IPS-18c (cell line): ENCODE measurements around the gene PUM1.

Experiments
- H3K4me3 ChIP-seq: 2 replicates; pipeline ENCODE4 v1.7.0; 2013; ENCODE audit warnings: low read depth, mild to moderate bottlenecking, low read length, moderate library complexity; ENCODE audit not compliant: insufficient read depth
- H3K9me3 ChIP-seq: one replicate; pipeline ENCODE4 v1.6.1; 2013; ENCODE audit warnings: mild to moderate bottlenecking, low read length, moderate library complexity; ENCODE audit not compliant: control insufficient read depth, insufficient read depth

The PUM1 gene

DNA sequence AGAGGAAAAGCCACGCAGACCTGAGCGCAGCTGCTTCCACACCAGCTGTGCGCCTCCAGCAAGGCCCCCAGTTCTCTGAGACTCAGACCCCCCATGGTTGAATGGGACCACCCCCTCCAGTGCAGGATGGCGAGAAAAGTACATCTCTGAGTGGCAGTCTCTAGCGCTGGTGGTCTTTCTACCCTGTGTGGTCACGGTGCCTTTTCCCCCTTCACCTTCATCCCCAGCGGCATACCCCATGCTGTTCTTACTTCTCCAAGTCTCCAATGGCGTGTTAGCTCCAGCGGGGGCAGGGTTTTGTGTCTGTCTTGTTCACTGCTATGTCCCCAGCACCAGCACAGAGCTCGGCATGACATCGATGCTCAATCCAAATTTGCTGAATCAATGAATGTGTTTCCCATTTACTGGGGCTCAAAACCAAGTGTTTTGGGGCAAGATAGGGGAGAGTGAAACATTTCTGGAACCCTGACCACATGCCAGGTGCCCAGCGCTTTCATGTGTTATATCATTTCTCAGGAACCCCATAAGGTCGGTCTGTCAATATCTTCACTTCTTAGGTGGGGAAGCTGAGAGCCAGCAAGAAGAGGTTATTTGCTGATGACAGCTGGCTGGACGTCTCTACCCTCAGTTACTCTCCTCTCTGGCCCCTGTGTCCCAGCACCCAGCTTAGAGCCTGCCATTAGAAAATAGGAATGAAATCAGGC lies 156.0 kb downstream of the PUM1 start:
- Histone ChIP-seq H3K9me3 (no peaks in the 10 kb centered on the region), H3K4me3 (peak overlapping the region; percentile 68)

DNA sequence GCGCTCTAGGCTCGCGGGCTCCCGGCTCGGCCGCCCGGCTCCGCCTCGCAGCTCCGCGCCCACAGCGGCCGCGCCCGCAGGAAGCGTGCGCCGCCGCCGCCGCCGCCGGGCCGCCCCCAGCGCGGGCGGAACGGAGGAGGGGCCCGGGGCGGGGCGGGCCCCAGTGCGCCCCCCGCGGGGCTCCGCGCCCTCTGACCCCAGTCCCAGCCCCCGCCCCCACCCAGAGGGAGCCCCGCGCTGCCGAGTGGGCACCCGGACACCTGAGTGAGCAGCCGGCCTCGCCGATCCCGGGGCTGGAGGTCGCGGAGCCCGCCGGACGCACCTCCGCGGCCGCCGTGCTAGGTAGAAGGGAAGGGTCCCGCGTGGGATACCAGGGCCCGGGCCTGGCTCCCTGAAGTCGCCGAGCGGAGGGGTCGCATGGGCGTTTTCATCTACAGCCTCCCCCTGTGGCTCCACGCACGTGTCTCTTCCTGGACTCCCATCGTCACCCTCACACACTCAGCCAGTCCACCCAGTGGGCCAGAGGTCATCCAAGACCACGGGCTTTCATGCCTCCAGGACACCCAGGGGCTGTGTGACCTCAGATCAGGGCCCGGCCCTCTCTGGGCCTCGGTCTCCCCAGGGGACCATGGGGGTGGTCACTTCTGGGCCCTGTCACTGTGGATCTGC lies 156.7 kb downstream of the PUM1 start, which contains the start of gene SDC3:
SDC3 (minus strand) TSS at position 63 of the 669 bp plus-strand sequence. CDS start 172 bp downstream, outside the sequence.
- no peaks in the 10 kb centered on the region for H3K9me3 ChIP-seq
- peak within 1 kb of the TSS; percentile 68 for H3K4me3 ChIP-seq

DNA sequence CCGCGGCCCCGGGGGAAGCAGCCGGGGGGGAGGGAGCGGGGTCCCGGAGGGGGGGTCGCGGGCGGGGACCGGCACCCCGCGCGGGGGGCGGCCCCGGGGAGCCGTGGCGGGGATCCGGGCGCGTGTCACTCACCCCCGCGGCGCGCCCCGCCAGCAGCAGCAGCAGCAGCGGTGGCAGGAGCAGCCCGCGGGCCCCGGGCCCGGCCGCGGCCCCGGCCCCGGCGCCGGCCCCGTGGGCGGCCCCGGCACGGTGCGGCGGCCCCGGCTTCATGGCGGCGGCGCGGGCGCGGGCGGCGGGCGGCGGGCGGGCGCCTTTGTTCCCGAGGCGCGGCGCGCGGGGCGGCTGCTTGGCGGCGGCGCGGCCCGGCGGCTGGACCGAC lies 157.2 kb downstream of the PUM1 start:
- Histone ChIP-seq H3K4me3 (no peak overlapping the region), H3K9me3 (no peaks in the 10 kb centered on the region)

DNA sequence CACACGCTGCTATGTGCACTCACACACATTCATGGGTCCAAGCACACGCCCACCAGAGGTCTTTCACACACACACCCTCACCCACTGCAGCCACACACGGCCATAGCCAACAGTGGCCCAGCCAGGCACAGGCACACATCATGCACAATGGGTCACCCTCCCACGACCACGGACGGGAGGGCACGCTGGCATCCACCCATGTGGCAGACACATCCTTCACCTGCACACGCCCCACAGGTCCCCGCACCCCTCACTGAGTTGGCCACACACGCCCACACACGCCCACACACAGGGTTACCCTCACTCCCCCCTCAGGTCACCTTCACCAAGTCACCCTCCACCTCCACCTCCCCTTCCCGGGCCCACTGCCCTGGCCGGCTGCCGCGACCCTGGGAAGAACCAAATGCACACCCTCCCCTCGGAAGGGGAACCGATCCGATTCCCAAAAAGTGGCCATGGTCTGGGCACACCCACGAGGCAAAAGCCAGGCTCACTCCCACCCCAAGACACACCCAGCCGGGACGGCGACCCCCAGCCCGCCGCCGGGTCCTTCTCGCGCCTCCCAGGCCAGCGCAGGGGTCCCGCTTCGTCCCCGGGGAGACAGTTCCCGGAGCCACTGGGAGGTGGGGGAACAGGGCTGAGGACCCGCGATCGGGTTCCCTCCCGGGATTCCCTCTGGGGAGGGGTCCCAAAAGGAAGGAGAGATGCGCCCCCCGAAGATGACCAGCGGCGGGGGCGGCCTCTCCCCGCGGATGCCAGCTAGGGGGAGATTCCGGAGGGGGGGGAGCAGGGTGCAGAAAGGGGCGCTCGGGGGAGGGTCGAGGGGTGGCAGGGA lies 157.8 kb downstream of the PUM1 start:
- H3K9me3 ChIP-seq = no peaks in the 10 kb centered on the region
- peak overlapping the region; percentile 65 for H3K4me3 ChIP-seq

DNA sequence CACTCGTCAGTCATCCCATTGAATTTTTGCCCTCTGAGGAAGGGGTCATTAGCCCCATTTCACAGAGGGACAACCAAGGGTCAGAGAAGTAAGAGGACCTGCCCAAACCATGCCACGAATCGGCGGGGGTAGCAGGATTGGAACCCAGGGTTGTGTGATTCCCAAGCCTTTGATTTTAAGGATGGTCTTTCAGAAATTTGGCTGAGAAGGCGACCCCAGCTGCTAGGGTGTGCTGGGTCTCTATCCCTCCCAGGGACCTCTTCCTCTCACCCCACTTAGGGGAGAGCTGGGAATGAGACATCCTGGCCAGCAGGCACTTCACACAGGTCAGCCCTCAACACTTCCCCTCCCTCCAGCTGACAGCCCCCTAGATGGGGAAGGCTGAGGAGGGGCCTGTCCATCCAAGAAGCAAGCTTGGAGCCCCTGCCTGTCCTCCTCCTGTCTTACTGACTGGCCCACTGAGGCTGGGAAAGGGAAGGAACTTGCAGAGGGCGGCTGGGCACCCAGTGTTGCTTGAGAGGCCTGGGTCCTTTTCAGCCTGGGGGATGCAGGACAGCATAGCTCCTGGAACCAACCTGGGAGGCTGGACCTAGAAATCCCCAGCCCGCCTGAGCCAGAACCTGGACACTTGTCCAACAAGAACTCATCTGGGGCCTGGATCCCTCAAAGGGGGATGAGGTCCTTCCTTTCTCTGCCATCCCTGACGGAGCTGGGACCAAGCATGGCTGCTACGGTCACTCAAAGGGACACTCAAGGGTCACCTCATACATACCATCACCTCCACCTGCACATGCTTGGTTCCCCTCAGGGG lies 158.7 kb downstream of the PUM1 start:
- H3K4me3 ChIP-seq = no peak overlapping the region
- no peaks in the 10 kb centered on the region for H3K9me3 ChIP-seq

DNA sequence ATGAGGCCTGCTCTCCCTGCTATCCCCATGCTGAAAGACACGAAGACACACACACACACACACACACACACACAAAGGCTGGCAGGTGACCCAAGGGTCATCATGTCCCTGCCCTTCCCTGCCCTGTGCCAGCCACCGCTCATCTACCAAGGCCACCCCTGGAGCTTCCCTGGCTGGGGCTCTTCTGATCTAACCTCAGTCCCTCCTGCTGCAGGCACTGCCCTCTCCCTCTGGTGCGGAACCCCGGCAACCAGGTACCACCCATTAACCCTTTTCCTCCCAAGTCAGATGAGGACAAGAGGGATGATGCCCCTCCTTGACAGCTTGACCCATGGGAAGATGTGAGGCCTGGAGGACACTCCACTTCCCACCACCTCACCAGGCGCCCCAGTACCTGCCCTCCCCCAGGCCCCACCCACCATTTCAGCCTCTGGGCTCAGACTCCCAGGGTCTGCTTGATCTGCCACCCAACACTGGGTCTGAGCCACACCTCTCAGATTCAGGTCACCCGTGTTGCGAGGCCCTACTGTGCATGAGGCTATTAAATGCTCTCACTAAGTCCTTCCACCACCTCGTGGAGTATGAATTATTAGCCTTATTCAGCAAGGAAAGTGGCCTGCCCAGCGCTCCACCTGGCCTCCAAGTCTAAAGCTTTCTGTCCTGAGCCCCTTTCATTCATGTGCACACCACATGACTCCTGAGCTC lies 159.4 kb downstream of the PUM1 start:
- Histone ChIP-seq H3K9me3 (no peaks in the 10 kb centered on the region), H3K4me3 (no peak overlapping the region; the same call in 1 of the 2 replicates)

DNA sequence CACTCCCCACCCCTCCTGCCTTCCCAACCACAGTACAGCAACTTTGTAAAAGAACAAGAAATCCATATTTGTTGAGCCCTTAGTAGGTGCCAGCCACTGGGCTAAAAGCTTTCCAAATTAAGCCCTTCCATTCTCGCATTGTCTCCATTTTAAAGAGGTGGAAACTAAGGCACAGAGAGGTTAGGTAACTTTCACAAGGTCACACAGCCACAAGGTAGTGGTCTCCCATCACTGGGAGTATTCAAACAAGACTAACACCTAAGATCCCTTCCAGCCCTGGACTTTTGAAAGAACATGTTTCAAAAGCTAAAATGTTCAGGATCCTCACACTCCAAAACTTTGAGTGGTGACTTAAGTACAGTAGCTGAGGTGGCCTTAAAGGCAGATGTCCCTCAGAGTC lies 160.1 kb downstream of the PUM1 start:
- H3K4me3 ChIP-seq = no peak overlapping the region

DNA sequence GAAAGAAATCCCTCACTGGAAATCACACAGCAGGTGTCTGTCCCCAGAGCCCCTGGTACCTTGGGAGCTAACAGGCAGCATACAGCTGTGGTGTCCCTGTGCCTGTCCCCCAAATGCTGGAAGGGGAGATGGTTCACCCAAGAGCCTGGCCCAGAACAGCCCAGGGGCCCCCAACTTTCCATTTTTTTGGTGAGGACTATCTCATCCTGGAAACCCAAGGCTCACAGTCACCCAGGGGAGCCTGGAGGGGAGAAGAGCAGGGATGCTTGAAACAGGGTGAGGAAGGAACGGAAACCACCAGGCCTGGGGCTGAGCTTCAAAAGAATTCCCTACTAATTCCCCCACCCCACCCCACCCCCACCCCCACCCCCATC lies 160.6 kb downstream of the PUM1 start:
- H3K4me3 ChIP-seq = no peak overlapping the region
- H3K9me3 ChIP-seq = no peaks in the 10 kb centered on the region

More for the DNA sequence above, 160.1 kb downstream of the PUM1 start:
- H3K9me3 ChIP-seq = no peaks in the 10 kb centered on the region

DNA sequence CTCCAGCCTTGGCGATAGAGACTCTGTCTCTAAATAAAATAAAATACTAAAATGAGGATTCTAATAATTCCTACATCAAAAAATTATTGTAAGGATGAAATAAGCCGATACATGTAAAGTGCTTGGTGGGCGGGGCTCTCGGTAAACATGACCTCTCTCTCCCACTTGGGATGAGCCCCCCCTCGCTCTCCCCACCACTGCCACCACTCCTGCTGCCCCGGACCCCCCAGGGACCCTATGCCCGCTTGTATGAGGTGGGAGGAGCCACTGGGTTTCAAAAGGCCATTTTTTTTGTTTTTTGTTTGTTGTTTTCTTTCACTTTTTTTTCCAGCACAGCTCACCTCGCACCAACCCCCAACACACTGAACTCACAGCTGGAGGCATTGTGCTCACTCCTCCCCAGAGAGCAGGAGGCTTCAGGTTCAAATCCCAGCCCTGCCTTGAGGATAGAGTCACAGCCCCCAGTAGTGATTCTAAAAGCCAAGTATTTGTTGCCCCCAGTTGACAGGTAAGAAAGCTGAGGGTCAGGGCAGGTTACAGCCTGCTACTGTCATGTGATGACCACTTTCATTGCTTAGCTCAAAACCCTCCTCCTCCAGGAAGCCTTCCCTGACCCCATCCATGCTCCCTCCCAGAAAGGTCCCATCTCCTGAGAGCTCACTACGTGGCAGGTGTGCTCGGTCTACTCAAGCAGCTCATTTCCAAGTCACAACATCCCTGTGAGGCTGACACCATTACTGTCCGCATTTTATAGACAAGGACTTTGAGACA lies 161.1 kb downstream of the PUM1 start:
- Histone ChIP-seq H3K4me3 (no peak overlapping the region), H3K9me3 (no peaks in the 10 kb centered on the region)

DNA sequence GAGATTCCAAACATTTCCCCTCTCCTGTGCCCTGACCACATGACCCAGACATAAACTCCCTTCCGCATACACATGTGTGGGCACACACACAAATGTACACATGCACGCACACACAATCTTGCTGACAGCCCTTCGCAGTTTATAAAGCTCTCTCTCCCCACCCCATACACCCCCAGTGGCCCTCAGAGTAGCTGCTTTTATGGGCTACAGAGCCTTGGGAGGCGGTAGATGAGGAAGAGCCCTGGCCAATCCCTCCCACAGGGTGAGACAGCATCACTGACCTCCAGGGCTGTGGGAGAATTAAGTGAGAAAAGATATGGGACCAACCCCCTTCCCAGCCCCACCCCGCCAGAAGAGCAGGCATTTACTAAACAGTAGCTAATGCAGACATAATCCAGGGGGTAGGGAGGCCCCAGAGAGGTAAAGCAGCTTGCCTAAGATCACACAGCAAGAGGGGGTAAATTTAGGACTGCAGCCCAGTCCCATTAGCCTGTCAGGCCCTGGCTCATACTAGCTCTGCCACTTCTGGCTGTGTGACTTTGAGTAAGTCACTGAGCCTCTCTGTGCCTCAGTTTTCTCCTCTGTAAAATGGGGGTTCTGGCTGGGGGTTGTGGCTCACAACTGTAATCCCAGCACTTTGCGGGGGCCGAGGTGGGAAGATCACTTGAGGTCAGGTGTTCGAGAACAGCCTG lies 162.0 kb downstream of the PUM1 start:
- Histone ChIP-seq H3K4me3 (no peak overlapping the region), H3K9me3 (no peaks in the 10 kb centered on the region)

DNA sequence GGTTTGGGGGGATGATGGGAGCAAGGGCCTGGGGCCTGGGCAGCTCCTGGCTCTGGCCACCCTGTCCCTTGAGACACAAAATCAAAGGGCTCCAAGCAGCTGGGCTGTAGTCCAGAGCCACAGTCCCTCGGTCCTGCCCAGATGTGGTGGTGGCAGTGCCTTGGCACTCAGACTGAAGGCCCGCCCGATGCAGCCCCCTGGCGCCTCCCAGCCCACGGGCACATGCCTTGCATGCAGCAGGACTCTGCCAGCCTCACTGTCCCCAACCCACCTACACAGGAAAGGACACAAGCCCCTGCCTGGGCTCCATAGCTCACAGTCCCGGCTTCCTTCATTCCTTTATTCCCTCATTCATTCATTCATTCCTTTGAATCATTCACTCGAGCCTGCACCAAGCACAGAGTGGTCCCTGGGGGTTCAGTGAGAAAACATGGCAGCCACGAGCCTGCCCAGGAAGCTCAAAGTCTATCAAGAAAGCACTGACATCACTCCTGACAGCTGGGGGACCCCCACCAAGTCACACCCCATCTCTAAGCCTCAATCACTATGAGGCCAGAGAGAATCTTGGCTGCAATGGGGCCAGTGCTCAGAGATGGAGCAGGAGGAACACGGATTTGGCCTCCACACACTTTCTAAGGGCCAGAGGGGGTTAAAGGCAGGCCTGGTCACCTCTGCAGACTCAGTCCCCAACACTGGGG lies 162.8 kb downstream of the PUM1 start:
- Histone ChIP-seq H3K4me3 (no peak overlapping the region), H3K9me3 (no peaks in the 10 kb centered on the region)

DNA sequence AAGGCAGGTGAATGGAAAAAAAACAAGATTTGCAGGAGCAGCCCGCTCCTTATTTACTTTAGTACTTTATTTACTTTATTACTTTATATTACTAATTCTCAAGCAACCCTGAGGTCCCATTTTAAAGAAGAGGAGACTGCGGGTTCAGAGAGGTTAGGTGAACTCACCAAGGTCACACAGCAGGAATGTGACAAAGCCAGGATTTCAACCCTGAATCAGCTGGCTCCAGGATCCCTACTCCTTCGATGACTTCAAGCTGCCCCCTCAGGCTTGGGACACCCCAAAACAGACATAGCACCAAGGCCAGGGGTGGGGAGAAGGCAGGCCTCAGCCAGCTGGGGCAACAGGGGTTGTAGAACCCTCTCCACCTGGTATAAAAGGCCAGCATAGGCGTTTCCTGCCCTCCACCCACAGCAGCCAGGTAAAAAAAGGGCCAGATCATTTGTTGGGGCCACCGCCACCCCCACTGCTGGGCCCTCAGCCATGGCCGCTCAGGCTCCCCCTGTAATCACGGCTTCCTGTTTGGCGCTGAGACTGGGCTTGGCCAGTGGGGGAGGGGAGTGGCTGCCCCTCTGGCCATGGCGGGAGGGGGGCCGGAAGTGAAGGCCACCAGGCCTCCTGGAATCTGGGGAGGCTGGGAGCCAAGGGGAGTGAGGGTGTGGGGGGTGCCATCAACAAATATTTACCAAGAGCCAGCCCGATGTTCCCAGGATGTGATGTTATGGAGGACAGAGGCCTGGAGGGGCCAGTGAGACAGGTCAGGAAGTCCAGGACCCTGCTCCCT lies 163.5 kb downstream of the PUM1 start:
- Histone ChIP-seq H3K4me3 (no peak overlapping the region), H3K9me3 (no peaks in the 10 kb centered on the region)

DNA sequence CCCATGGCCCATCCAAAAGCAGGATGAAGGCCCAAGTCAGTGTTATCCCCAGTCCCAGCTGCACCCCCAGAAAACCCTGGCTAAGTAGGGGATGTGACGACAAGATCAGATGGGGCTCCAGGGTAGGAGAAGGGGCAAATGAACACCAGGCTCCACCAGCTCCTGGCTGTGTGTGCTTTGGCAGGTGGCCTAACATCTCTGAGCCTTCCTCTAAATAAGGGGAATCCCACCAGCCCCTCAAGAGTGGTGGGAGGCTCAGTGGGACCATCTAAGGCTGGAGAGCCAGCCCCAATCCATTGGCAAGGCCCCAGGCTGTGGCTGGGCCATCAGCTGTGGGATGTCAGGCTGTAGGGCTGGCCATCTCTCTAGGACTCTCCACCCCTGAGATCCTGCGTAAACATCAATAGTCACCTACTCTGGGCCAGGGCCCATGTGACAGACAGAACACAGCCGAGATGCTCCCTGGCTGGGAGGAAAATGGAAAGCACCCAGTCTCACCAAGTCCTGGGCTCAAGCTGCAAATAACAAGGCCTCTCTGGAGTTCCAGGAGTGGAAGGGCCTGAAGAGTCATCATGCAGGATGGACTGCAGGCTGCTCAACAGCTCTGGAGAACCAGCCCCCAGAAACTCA lies 164.5 kb downstream of the PUM1 start:
- H3K4me3 ChIP-seq = no peak overlapping the region
- H3K9me3 ChIP-seq = no peaks in the 10 kb centered on the region

DNA sequence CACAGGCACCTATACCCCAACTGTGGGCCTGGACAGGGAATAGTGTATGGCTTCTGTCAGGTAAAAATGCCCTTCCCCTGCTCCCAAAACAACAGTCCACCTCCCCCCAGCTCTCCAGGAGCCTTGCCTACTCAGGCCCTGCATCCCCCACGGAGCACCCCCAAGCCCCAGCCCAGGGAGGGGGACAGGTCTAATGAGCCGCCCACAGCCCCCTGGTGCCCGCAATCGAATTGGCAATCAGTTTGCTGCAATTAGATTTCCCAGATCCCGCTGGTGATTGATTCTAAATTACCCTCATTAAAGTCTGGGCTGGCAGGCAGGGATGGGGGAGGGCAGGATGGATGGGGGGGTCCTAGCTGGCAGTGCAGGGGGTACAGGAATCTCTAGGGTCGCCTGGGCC lies 165.0 kb downstream of the PUM1 start:
- Histone ChIP-seq H3K9me3 (no peaks in the 10 kb centered on the region), H3K4me3 (no peak overlapping the region)
